ENCODE data around the gene PLP2.

PLP2 gene

DNA sequence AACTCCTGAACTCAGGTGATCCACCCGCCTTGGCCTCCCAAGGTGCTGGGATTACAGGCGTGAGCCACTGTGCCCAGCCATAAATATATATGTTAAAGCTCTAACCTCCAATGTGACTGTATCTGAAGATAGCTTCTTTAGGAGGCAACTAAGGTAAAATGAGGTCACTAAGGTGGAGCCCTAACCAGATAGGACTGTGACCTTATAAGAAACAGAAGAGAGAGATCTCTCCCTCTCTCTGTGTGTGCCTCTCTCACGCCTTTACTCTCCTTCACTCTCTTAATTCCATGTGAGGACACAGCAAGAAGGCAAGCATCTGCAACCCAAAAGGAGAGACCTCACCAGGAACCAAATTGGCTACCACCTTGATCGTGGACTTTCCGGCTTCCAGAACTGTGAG is 10.1 kb upstream of the PLP2 start:
- no peak for TF ChIP-seq SIN3A (IDR thresholded peaks at IDR 0.05; ENCODE audit: borderline replicate concordance, insufficient read depth, low read length)
- no peak for TF ChIP-seq POLR2AphosphoS5 (IDR thresholded peaks at IDR 0.05; ENCODE audit: low read depth, low read length)
- TF ChIP-seq FOXP2 (optimal IDR thresholded peaks at IDR 0.05; ENCODE audit: borderline replicate concordance, extremely low read depth, extremely low read length, insufficient read depth): no peak

DNA sequence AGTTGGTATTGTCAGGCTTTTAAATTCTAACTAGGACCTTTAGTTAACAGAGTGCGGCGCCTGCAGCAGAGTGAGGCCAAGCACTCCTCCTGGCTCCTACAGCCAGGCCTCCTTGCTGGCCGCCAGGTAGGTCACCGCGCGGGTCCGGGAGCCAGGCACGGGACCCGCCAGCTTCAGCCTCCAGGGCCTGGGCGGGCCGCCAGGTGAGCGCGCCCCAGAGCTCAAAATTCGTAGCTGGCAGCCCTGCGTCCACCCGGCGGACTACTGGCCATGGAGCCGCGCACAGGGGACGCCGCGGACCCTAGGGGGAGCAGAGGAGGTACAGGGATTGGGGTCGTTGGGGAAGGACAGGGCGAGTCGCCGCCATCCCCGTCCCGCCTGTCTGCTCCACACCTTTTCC is 9.1 kb upstream of the PLP2 start, which contains the start of gene MAGIX:
Gene MAGIX (plus strand): TSS at position 139 of the 400 bp plus-strand sequence. CDS start 132 bp downstream, at position 271.
- TF ChIP-seq TAF1 (IDR thresholded peaks at IDR 0.05; ENCODE audit: borderline replicate concordance, insufficient read depth, low read length) (no peak), SIN3A (IDR thresholded peaks at IDR 0.05; ENCODE audit: borderline replicate concordance, insufficient read depth, low read length) (no peak), FOXP2 (optimal IDR thresholded peaks at IDR 0.05; ENCODE audit: borderline replicate concordance, extremely low read depth, extremely low read length, insufficient read depth) (no peak), POLR2AphosphoS5 (IDR thresholded peaks at IDR 0.05; ENCODE audit: low read depth, low read length) (no peak)
- TF ChIP-seq, protein P1, sequence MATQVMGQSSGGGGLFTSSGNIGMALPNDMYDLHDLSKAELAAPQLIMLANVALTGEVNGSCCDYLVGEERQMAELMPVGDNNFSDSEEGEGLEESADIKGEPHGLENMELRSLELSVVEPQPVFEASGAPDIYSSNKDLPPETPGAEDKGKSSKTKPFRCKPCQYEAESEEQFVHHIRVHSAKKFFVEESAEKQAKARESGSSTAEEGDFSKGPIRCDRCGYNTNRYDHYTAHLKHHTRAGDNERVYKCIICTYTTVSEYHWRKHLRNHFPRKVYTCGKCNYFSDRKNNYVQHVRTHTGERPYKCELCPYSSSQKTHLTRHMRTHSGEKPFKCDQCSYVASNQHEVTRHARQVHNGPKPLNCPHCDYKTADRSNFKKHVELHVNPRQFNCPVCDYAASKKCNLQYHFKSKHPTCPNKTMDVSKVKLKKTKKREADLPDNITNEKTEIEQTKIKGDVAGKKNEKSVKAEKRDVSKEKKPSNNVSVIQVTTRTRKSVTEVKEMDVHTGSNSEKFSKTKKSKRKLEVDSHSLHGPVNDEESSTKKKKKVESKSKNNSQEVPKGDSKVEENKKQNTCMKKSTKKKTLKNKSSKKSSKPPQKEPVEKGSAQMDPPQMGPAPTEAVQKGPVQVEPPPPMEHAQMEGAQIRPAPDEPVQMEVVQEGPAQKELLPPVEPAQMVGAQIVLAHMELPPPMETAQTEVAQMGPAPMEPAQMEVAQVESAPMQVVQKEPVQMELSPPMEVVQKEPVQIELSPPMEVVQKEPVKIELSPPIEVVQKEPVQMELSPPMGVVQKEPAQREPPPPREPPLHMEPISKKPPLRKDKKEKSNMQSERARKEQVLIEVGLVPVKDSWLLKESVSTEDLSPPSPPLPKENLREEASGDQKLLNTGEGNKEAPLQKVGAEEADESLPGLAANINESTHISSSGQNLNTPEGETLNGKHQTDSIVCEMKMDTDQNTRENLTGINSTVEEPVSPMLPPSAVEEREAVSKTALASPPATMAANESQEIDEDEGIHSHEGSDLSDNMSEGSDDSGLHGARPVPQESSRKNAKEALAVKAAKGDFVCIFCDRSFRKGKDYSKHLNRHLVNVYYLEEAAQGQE (IDR thresholded peaks at IDR 0.05; ENCODE audit: insufficient read depth in 1 of 2, low read depth in 2 of 2, low read length in 2 of 2): no peak

DNA sequence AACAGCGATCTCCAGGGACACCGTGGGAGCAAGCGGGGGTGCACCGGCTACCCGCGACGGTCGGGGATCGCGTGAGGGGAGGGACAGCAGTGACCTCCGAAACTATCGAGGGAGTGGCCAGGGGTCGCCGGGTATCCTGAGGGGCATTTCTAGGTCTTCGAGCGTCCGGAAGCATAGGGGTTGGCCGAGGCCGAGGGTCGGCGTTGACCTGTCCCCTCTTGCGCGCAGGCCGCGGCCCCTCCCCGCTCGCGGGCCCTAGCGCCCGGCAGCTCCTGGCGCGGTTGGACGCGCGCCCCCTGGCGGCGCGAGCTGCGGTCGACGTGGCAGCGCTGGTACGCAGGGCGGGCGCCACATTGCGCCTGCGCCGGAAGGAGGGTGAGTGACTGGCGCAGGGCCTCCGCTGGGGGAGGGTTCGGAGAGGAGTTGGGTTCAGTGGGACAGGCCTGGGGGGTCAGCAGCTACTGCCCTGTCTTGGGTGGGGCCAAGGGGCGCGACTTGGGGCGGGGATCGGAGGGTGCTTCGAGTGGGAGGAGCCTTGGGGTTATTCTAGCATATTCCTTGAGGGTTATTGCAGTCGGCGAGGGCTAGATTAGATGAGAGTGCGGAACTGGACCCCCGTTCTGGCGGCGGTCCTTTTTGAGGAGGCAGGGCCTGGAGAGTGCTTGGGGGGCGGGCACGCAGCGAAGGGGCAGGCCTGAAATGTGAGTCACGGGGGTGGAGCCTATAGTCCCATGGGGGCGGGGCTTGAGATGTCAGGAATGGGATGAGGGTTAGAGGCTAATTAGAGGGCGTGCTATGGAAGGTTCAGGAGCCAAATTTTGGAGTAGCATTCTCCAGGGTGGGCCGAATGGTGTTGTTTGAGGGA is 7.9 kb upstream of the PLP2 start:
- TF ChIP-seq SIN3A (IDR thresholded peaks at IDR 0.05; ENCODE audit: borderline replicate concordance, insufficient read depth, low read length) (no peak), TAF1 (IDR thresholded peaks at IDR 0.05; ENCODE audit: borderline replicate concordance, insufficient read depth, low read length) (no peak), POLR2AphosphoS5 (IDR thresholded peaks at IDR 0.05; ENCODE audit: low read depth, low read length) (peak; percentile 29; the same call in 1 of the 2 replicates), FOXP2 (optimal IDR thresholded peaks at IDR 0.05; ENCODE audit: borderline replicate concordance, extremely low read depth, extremely low read length, insufficient read depth) (peak; percentile 67)
- TF ChIP-seq, protein P1 (IDR thresholded peaks at IDR 0.05; ENCODE audit: insufficient read depth in 1 of 2, low read depth in 2 of 2, low read length in 2 of 2): no peak

DNA sequence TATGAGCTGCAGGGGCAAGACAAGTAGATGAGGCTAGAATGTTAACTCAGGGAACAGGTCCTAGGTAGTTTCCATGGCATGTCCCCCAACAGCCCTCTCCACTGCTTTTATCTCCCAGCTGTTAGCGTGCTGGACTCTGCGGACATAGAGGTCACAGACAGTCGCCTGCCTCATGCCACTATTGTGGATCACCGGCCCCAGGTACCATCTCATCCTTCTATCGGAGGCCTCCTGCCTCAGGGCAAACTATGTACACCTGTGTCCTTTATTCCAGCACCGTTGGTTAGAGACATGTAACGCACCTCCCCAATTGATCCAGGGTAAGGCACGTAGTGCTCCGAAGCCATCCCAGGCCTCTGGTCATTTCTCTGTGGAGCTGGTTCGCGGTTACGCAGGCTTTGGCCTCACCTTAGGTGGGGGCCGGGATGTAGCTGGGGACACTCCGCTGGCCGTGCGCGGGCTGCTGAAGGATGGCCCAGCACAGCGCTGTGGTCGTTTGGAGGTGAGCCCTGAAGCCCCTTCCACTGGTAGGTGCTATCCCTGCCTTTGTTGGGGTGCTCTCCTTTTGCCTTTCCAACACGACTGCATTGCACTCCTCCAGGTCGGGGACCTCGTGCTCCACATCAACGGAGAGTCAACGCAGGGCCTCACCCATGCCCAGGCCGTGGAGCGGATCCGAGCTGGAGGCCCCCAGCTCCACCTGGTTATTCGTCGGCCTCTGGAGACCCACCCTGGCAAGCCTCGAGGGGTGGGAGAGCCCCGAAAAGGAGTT is 6.9 kb upstream of the PLP2 start:
- TF ChIP-seq, protein P1 (IDR thresholded peaks at IDR 0.05; ENCODE audit: insufficient read depth in 1 of 2, low read depth in 2 of 2, low read length in 2 of 2): no peak
- no peak for TF ChIP-seq POLR2AphosphoS5 (IDR thresholded peaks at IDR 0.05; ENCODE audit: low read depth, low read length)
- TF ChIP-seq TAF1 (IDR thresholded peaks at IDR 0.05; ENCODE audit: borderline replicate concordance, insufficient read depth, low read length): no peak
- no peak for TF ChIP-seq SIN3A (IDR thresholded peaks at IDR 0.05; ENCODE audit: borderline replicate concordance, insufficient read depth, low read length)
- no peak for TF ChIP-seq FOXP2 (optimal IDR thresholded peaks at IDR 0.05; ENCODE audit: borderline replicate concordance, extremely low read depth, extremely low read length, insufficient read depth)

Measured in PFSK-1 (cell line).